ENCODE data around the gene BBS1.

The BBS1 gene

GRCh38 chr11:66491315-66491935, 19.0 kb upstream of the BBS1 start:
- no peak for DNase-seq (ENCODE audit: low read depth)
- no peak overlapping the region for H3K4me3 ChIP-seq (ENCODE audit: low read depth, low read length)
- TF ChIP-seq POLR2A (IDR thresholded peaks at IDR 0.05; ENCODE audit: extremely low read depth, insufficient read length) (no peak), CTCF (IDR thresholded peaks at IDR 0.05; ENCODE audit: low read depth, low read length) (peak; percentile 48), MYC (IDR thresholded peaks at IDR 0.05; ENCODE audit: low read depth, low read length) (no peak), MAX (IDR thresholded peaks at IDR 0.05; ENCODE audit: low read depth, low read length) (no peak)

GRCh38 chr11:66492161-66492865, 18.1 kb upstream of the BBS1 start:
- TF ChIP-seq POLR2A (IDR thresholded peaks at IDR 0.05; ENCODE audit: extremely low read depth, insufficient read length) (no peak), MAX (IDR thresholded peaks at IDR 0.05; ENCODE audit: low read depth, low read length) (no peak), MYC (IDR thresholded peaks at IDR 0.05; ENCODE audit: low read depth, low read length) (no peak), CTCF (IDR thresholded peaks at IDR 0.05; ENCODE audit: low read depth, low read length) (no peak)
- no peak for DNase-seq (ENCODE audit: low read depth)
- H3K4me3 ChIP-seq (ENCODE audit: low read depth, low read length), result no peak overlapping the region

- DNase-seq (ENCODE audit: low read depth), result no peak
- TF ChIP-seq MYC (IDR thresholded peaks at IDR 0.05; ENCODE audit: low read depth, low read length), result no peak
- TF ChIP-seq MAX (IDR thresholded peaks at IDR 0.05; ENCODE audit: low read depth, low read length), result no peak
- TF ChIP-seq CTCF (IDR thresholded peaks at IDR 0.05; ENCODE audit: low read depth, low read length), result no peak
- no peak for TF ChIP-seq POLR2A (IDR thresholded peaks at IDR 0.05; ENCODE audit: extremely low read depth, insufficient read length)
- no peak overlapping the region for H3K4me3 ChIP-seq (ENCODE audit: low read depth, low read length)
These were observed 17.3 kb upstream of the BBS1 start for GRCh38 chr11:66493130-66493529.

- no peak for DNase-seq (ENCODE audit: low read depth)
- no peak overlapping the region for H3K4me3 ChIP-seq (ENCODE audit: low read depth, low read length)
- no peak for TF ChIP-seq CTCF (IDR thresholded peaks at IDR 0.05; ENCODE audit: low read depth, low read length)
- no peak for TF ChIP-seq MAX (IDR thresholded peaks at IDR 0.05; ENCODE audit: low read depth, low read length)
- TF ChIP-seq POLR2A (IDR thresholded peaks at IDR 0.05; ENCODE audit: extremely low read depth, insufficient read length), result no peak
- TF ChIP-seq MYC (IDR thresholded peaks at IDR 0.05; ENCODE audit: low read depth, low read length), result no peak
These were observed 16.0 kb upstream of the BBS1 start for GRCh38 chr11:66494458-66494857.

GRCh38 chr11:66494935-66495334, 15.5 kb upstream of the BBS1 start:
- H3K4me3 ChIP-seq (ENCODE audit: low read depth, low read length), result no peak overlapping the region
- TF ChIP-seq POLR2A (IDR thresholded peaks at IDR 0.05; ENCODE audit: extremely low read depth, insufficient read length) (no peak), MYC (IDR thresholded peaks at IDR 0.05; ENCODE audit: low read depth, low read length) (no peak), MAX (IDR thresholded peaks at IDR 0.05; ENCODE audit: low read depth, low read length) (no peak), CTCF (IDR thresholded peaks at IDR 0.05; ENCODE audit: low read depth, low read length) (no peak)
- no peak for DNase-seq (ENCODE audit: low read depth)
